Heart left ventricle (tissue), 13 donors: ENCODE measurements around the gene CEP170B.

Experiments used
- POLR2A ChIP-seq, 2 donors: fragments of 450-650 bp; IDR thresholded peaks; one replicate each; pipeline ENCODE4 v1.6.1; 2017; ENCODE audit warnings: antibody characterized with exemption in 2 of 2, mild to moderate bottlenecking in 2 of 2, moderate library complexity in 2 of 2
- TF ChIP-seq, protein P1 (sequence below), 12 donors: fragments of 200-600 bp; sonication (generic) in 4 of 12; IDR thresholded peaks; one replicate each; pipeline versions ENCODE4 v1.5.0 to v1.8.0; 2018 to 2022; ENCODE audit warnings: antibody characterized with exemption in 12 of 12, mild to moderate bottlenecking in 5 of 12
- donor health status: ischemic (EF 13 %, LVEDD 7.1; RV severe dilation, severe dysfunction).
- donor health status: DM: no; HTN: yes; CAD: no.
- donor health status: DM: no; HTN: no; CAD: no.
- donor health status: ischemic (EF 25% LVEDD 6.9; RV normal size, moderate dysfunction).
- donor health status: ischemic (EF 25% LVEDD 5.7; RV mildly dilated, moderate dysfunction).
- donor health status: ischemic (EF 35%, LVEDD 5.7; RV mildly dilated, moderate dysfunction).
- donor health status: nonischemic (EF 11% LVEDD 7.7; RV severe dilation, severe dysfunction).
- donor health status: DM: yes; HTN: yes; CAD: no.
- donor health status: PGD.
- donor health status: ischemic (EF 29% LVEDD 5.4; RV normal size, mild dysfunction).
- donor health status: nonischemic (EF 23%, LVEDD 6.1; RV moderate dilation, normal function).

DNA sequence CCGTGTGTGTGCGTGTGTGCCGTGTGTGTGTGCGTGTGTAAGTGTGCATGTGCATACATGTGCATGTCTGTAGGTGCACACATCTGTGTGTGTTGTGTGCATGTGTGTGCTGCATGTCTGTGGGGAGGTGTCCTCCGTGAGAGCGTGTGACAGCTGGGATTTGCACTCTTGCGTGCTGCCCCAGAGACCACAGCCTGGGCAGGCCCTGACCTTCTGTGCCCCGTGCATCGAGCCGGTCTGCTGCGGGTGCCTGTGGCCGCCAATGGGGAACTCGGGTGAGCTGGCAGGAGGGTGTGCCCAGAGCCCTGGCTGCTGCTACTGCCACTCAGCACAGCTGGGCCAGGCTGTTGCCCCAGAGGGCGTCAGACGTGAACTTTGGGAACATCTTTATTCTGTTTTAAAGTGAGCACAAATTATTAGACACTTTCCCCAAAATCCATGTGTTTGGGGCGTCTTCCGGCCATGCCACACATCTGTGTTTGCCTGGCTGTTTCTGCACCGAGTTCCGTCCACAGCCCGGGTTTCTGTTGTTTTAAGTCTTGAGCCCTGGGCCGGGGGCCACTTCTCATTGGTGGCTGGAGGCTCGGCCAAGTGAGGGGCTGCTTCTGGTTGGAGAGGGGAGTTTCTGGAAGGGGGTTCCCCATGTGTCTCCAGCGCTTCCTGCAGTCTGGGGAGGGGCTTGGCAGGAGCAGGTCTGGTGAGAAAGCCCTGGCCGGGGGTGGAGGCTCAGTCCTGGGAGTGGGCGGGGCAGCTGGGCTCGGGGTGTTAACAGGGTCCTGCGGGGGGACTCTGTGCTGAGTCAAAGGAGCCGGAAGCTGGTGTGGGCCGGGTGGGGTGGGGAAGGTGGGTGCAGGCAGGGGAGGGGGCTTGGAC is 7.6 kb downstream of the CEP170B start:
- TF ChIP-seq, protein P1, sequence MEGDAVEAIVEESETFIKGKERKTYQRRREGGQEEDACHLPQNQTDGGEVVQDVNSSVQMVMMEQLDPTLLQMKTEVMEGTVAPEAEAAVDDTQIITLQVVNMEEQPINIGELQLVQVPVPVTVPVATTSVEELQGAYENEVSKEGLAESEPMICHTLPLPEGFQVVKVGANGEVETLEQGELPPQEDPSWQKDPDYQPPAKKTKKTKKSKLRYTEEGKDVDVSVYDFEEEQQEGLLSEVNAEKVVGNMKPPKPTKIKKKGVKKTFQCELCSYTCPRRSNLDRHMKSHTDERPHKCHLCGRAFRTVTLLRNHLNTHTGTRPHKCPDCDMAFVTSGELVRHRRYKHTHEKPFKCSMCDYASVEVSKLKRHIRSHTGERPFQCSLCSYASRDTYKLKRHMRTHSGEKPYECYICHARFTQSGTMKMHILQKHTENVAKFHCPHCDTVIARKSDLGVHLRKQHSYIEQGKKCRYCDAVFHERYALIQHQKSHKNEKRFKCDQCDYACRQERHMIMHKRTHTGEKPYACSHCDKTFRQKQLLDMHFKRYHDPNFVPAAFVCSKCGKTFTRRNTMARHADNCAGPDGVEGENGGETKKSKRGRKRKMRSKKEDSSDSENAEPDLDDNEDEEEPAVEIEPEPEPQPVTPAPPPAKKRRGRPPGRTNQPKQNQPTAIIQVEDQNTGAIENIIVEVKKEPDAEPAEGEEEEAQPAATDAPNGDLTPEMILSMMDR (IDR thresholded peaks at IDR 0.05): no peak
- TF ChIP-seq POLR2A (IDR thresholded peaks at IDR 0.05): no peak
